ENCODE results near the gene ASPG. TPM values are rescaled to one million over a fixed set of nuclear protein-coding genes. Genes with fewer than 3 reads are reported as not detected.
A peak's percentile ranks its signal among the peaks of the same experiment; 100 is the strongest.

Gene ASPG
- total RNA-seq, 2 experiments from 2014 or later = not detected

DNA sequence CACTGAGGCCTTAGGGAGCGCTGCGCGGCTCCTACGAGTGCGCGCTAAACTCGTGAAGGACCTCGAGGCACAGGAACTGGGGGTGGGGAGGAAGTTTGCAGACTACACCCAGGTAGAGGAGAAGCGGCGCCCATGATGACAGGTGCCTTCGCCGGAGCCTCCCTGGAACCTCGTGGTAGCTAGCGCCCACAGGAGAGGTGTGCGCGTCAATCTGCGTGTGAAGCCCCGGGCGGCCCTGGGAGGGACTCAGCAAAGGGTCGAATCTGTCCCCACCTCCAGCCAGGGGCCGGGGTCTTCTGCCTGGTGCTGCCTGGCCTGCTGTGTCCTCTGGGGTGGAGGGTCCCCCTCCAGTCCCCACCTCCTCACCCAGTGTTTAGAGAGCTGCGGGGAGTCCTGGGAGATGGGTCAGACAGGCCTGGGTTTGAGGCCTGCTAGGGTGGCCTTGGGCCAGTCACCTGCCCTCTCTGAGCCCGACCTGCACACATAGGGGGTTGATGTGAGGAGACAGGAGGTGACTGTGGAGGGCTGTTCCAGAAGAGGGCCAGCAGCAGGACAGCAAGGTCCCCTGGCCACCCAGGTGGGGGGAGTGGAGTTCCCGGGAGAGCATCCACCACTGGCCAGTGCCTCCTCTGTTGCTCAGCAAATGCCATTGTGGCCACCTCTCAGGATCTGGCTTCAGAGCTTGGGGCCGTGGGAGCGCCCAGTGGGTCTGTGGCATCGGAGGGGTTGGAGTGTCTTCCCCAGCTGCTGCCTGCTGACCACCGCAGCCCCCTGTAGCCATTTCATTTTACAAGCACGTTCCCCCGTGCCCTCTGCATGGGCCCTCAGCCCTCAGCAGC lies 32.7 kb downstream of the ASPG start:
- no peak overlapping the region for H3K27ac Mint-ChIP-seq
- intact Hi-C loops (cut with micrococcal nuclease) = no loop called here
- H3K9me3 Mint-ChIP-seq = no peaks in the 10 kb centered on the region
- DNase-seq = no peak
- H3K36me3 Mint-ChIP-seq (ENCODE audit: low read depth) = no peaks in the 10 kb centered on the region
- H3K4me1 Mint-ChIP-seq (ENCODE audit: low read depth) = no peaks in the 10 kb centered on the region
- CTCF ChIA-PET = no interaction called here
- no peak overlapping the region for H3K4me3 Mint-ChIP-seq
- H3K27me3 Mint-ChIP-seq (ENCODE audit: low read depth) = peaks cover 27% of the 10 kb centered on the region

DNA sequence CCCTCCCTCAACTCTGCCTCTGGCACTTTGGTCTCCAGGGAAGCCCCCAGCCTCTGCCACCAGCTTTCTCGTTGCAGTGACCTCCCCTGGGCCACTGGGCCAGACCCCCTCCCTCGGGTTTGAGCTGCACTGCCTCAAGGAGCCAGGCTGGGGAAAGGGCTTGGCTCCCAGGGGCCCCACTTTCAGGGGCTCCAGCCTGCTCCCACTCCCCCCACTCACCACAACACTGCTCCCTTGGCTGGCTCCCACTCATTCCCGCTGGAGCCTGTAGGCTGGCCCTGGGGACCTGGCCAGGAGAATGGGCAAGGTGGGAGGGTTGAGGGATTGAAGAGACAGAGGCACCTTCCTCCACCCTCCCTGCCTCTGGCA lies 33.6 kb downstream of the ASPG start:
- Mint-ChIP-seq H3K36me3 (ENCODE audit: low read depth) (peaks cover 2% of the 10 kb centered on the region), H3K4me3 (no peak overlapping the region), H3K4me1 (ENCODE audit: low read depth) (no peaks in the 10 kb centered on the region), H3K27ac (no peak overlapping the region), H3K9me3 (peaks cover 4% of the 10 kb centered on the region), H3K27me3 (ENCODE audit: low read depth) (peaks cover 30% of the 10 kb centered on the region)
- no peak for DNase-seq
- intact Hi-C loops (cut with micrococcal nuclease) = no loop called here
- CTCF ChIA-PET = no interaction called here

DNA sequence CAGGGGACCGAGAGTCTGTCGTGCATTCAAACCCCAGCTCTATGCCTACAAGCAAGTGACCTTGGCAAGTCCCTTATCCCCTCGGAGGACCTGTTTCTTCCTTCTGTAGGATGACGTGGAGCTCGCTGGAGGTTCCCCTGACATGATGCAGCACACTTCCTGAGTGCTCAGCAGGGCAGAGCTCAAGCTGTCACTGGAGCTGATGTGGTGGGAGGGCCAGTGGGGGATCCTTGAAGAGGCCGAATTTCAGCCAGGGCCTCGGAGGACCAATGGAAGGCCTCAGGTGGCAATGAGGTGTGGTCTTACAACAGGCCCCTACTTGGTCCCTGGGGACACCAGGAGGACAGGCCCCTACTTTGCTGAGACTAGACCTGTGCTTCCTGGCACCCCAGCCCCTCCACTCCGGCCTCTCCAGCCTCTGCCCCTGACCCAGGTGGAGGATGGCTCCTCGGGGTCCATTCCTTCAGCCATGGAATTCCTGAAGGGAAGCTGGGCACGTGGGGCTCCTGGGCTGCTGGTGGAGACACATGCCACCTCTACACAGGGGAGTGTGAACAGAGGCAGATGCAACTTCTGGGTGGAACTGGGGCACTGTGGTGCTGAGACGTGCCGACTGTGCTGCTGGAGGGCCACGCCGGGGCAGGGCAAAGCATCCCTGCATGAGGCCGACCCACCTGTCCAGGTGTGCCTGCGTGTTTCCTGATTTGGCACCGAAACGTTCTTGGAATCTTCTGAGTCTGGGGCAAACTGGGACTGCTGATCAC lies 34.2 kb downstream of the ASPG start:
- no peak overlapping the region for H3K4me3 Mint-ChIP-seq
- no peak for DNase-seq
- H3K4me1 Mint-ChIP-seq (ENCODE audit: low read depth) = no peaks in the 10 kb centered on the region
- CTCF ChIA-PET = no interaction called here
- no peak overlapping the region for H3K27ac Mint-ChIP-seq
- intact Hi-C loops (cut with micrococcal nuclease) = no loop called here
- peaks cover 4% of the 10 kb centered on the region for H3K9me3 Mint-ChIP-seq
- peaks cover 2% of the 10 kb centered on the region for H3K36me3 Mint-ChIP-seq (ENCODE audit: low read depth)
- H3K27me3 Mint-ChIP-seq (ENCODE audit: low read depth) = peaks cover 30% of the 10 kb centered on the region

DNA sequence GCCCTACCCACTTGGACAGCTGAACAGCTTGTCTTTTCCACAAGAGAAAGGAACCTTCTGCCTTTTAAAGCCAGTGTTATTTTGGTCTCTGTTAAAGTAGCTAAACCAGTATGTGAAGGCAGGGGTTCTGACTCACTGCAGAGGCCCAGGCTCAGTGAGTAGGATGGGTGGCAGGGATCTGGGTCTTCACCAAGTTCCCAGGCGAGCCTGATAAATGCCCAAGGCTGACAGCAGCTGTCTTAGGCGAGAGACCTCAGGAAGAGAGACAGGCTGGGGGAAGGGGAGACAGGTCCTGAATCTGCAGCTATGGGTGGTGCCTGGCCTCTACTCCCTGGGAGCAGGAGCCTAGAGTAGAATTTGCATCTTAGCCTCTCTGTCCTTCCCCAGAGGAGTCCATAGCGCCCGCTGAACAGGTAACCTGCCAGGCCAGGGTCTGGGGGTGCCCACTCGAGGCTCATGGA lies 34.8 kb downstream of the ASPG start:
- CTCF ChIA-PET = no interaction called here
- Mint-ChIP-seq H3K36me3 (ENCODE audit: low read depth) (peaks cover 4% of the 10 kb centered on the region), H3K27ac (no peak overlapping the region), H3K4me3 (no peak overlapping the region), H3K9me3 (peaks cover 9% of the 10 kb centered on the region), H3K27me3 (ENCODE audit: low read depth) (peaks cover 34% of the 10 kb centered on the region), H3K4me1 (ENCODE audit: low read depth) (no peaks in the 10 kb centered on the region)
- intact Hi-C loops (cut with micrococcal nuclease) = no loop called here
- DNase-seq = no peak

DNA sequence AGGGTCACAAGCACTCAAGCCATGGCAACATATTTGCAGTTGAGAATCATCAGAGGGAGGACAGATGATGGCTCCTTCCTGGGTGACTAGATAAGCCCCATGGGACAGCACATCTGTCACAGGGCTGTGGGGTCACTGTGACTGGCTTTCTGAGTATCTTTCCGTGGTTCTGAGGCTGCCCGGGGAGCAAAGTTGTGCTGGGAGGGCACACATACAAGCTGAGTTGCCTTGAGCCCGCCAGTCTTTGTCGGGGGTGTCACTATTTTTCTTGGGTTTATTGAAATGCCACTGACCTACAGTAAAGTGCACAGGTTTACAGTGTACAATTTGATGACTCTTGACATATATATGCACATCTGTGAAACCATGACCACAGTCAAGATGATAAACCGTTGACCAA lies 35.6 kb downstream of the ASPG start:
- intact Hi-C loops (cut with micrococcal nuclease) = no loop called here
- CTCF ChIA-PET = no interaction called here
- Mint-ChIP-seq H3K27me3 (ENCODE audit: low read depth) (peaks cover 27% of the 10 kb centered on the region), H3K27ac (no peak overlapping the region), H3K9me3 (peaks cover 10% of the 10 kb centered on the region), H3K4me1 (ENCODE audit: low read depth) (no peaks in the 10 kb centered on the region), H3K36me3 (ENCODE audit: low read depth) (peaks cover 4% of the 10 kb centered on the region), H3K4me3 (no peak overlapping the region)
- DNase-seq = no peak

DNA sequence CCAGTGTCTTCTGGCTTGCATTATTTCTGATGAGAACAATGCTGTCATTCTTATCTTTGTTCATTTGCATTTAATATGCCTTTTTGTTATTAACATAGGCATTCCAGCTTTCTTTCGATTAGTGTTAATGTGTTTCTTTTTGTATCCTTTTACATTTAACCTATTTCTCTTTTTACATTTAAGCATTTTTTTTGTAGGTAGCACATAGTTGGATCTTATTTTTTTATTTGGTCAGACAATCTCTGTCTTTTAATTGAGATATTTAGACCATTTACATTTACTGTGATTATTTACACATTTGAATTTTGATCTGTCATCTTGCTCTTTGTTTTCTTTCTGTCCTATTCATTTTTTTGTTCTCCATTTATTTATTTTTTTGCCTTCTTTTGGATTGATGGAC lies 38.4 kb downstream of the ASPG start:
- Mint-ChIP-seq H3K27me3 (ENCODE audit: low read depth) (peaks cover 20% of the 10 kb centered on the region), H3K36me3 (ENCODE audit: low read depth) (peaks cover 4% of the 10 kb centered on the region), H3K9me3 (peaks cover 13% of the 10 kb centered on the region), H3K27ac (no peak overlapping the region), H3K4me3 (no peak overlapping the region), H3K4me1 (ENCODE audit: low read depth) (no peaks in the 10 kb centered on the region)
- DNase-seq = no peak
- CTCF ChIA-PET = no interaction called here
- intact Hi-C loops (cut with micrococcal nuclease) = no loop called here

DNA sequence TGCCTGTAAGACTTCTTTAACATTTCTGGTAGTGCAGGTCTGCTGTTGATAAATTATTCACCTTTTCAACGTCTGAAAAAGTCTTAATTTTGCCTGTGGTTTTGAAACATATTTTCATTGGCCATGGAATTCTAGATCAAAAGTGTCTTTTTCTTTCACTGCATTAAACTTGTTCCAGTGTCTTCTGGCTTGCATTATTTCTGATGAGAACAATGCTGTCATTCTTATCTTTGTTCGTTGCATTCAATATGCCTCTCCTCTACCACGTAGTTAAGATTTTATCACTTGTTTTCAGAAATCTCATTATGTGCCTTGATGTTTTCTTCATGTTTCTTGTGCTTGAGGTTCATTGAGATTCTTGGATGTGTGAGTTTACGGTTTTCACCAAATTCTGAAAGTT lies 39.5 kb downstream of the ASPG start:
- CTCF ChIA-PET = no interaction called here
- DNase-seq = no peak
- H3K27ac Mint-ChIP-seq = no peak overlapping the region
- H3K27me3 Mint-ChIP-seq (ENCODE audit: low read depth) = peaks cover 15% of the 10 kb centered on the region
- H3K36me3 Mint-ChIP-seq (ENCODE audit: low read depth) = peaks cover 5% of the 10 kb centered on the region
- H3K4me1 Mint-ChIP-seq (ENCODE audit: low read depth) = no peaks in the 10 kb centered on the region
- peaks cover 20% of the 10 kb centered on the region for H3K9me3 Mint-ChIP-seq
- no peak overlapping the region for H3K4me3 Mint-ChIP-seq
- intact Hi-C loops (cut with micrococcal nuclease) = no loop called here

DNA sequence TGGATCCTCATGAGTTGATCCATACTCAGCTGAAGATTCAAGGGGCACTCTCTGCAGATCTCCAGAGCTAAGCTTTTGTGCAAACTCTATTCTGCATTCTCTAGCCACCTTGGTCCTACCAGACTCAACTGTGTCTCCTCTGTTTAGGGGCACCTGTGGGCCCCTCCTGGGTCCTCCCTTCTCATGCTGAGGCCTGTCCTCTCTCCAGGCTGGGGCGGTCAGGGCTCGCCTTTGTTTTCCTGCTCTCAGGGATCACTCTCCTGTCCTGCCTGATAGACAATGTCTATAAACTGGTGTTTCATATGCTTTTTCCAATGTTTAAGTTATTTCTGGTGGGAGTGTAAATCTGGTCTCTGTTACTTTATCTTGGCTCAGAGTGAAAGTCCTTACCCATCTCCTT lies 41.3 kb downstream of the ASPG start:
- DNase-seq = no peak
- intact Hi-C loops (cut with micrococcal nuclease) = no loop called here
- CTCF ChIA-PET = no interaction called here
- no peaks in the 10 kb centered on the region for H3K4me1 Mint-ChIP-seq (ENCODE audit: low read depth)
- peaks cover 5% of the 10 kb centered on the region for H3K36me3 Mint-ChIP-seq (ENCODE audit: low read depth)
- peaks cover 20% of the 10 kb centered on the region for H3K27me3 Mint-ChIP-seq (ENCODE audit: low read depth)
- no peak overlapping the region for H3K4me3 Mint-ChIP-seq
- H3K9me3 Mint-ChIP-seq = peaks cover 23% of the 10 kb centered on the region
- no peak overlapping the region for H3K27ac Mint-ChIP-seq

DNA sequence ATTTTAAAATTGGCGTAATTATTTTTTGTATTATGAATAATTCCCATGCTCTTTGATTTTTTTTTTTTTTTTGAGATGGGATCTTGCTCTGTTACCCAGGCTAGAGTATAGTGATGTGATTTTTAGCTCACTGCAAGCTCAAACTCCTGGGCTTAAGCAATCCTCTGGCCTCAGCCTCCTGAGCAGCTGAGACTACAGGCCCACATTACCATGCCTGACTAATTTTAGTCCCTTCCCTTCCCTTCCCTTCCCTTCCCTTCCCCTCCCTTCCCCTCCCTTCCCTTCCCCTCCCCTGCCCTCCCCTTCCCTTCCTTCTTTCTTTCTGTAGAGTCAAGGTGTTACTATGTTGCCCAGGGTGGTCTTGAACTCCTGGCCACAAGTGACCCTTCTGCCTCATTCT lies 43.5 kb downstream of the ASPG start:
- H3K36me3 Mint-ChIP-seq (ENCODE audit: low read depth) = peaks cover 3% of the 10 kb centered on the region
- intact Hi-C loops (cut with micrococcal nuclease) = no loop called here
- no peak overlapping the region for H3K4me3 Mint-ChIP-seq
- H3K9me3 Mint-ChIP-seq = peaks cover 20% of the 10 kb centered on the region
- peaks cover 28% of the 10 kb centered on the region for H3K27me3 Mint-ChIP-seq (ENCODE audit: low read depth)
- H3K4me1 Mint-ChIP-seq (ENCODE audit: low read depth) = no peaks in the 10 kb centered on the region
- H3K27ac Mint-ChIP-seq = no peak overlapping the region
- CTCF ChIA-PET = interaction anchor here (0.6 to 2.1 kb wide), 8 partner anchors 32 to 435 kb away, joined by 3 to 8 read pairs (median 3); no protein-coding TSS in a partner anchor
- no peak for DNase-seq

DNA sequence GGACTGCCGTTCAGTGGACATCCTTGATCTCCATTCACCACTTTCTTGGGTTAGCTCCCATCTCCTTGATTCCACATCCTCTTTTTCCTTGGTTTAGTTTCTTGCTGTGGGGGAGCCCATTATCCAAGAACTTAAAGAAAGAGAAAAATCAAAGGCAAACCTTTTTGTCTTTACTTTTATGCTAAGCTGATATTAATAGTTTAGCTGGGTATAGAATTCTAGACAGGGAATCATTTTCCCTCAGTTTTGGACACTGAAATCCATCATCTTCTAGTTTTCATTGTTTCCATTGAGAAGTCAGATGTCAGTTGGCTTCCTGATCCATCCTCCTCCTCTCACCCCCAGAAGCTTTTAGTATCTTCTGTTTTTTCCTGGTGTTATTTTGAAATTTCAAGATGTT lies 44.1 kb downstream of the ASPG start:
- H3K9me3 Mint-ChIP-seq = peaks cover 18% of the 10 kb centered on the region
- H3K36me3 Mint-ChIP-seq (ENCODE audit: low read depth) = peaks cover 3% of the 10 kb centered on the region
- intact Hi-C loops (cut with micrococcal nuclease) = no loop called here
- no peaks in the 10 kb centered on the region for H3K4me1 Mint-ChIP-seq (ENCODE audit: low read depth)
- H3K27ac Mint-ChIP-seq = no peak overlapping the region
- CTCF ChIA-PET = interaction anchor here (1.2 to 2.1 kb wide), 3 partner anchors 32 to 52 kb away, joined by 3 to 8 read pairs (median 4); no protein-coding TSS in a partner anchor
- peaks cover 31% of the 10 kb centered on the region for H3K27me3 Mint-ChIP-seq (ENCODE audit: low read depth)
- H3K4me3 Mint-ChIP-seq = no peak overlapping the region
- DNase-seq = no peak

DNA sequence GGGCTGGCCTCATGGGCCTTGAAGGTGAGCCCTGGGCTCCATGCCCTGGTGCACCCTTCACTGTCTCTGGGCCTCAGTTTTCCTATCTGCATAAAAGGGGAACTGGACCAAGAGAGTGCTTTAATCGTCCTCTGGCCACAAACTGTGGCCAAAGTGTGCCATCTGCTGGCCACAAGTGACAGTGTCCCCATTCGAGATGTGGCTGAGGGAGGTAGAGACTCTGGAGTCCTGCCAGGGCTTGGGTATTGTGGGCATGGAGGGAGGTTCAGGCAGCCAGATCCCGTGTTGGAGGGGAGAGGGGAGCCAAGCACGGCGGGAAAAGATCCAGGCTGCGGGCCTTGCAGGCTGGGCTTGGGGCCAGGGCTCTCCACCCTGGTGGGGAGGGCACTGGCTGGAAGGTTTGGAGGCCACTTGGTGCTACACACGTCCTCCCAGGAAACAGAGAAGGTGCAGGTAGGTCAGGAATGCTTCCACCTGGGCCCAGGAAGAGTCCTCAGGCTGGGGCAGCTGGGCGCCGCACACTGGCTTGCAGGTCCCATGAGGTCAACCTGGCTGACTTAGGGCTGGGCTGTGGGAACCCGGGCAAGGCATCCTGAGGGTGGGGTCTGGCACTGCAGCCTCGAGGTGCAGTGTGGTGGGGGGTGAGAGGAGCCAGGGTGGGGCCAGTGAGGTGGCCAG lies 45.6 kb downstream of the ASPG start:
- Mint-ChIP-seq H3K4me1 (ENCODE audit: low read depth) (peaks cover 3% of the 10 kb centered on the region), H3K36me3 (ENCODE audit: low read depth) (peaks cover 1% of the 10 kb centered on the region), H3K9me3 (peaks cover 13% of the 10 kb centered on the region), H3K27ac (no peak overlapping the region), H3K27me3 (ENCODE audit: low read depth) (peaks cover 38% of the 10 kb centered on the region), H3K4me3 (no peak overlapping the region)
- CTCF ChIA-PET = interaction anchor here (1.4 to 1.9 kb wide), 2 partner anchors 34 to 54 kb away, joined by 4 to 8 read pairs; no protein-coding TSS in a partner anchor
- peak; percentile 35 for DNase-seq
- intact Hi-C loops (cut with micrococcal nuclease) = loop anchor here (1.0 to 10.0 kb wide), 3 partner anchors 37 to 334 kb away; no protein-coding TSS in a partner anchor

All from activated naive CD4-positive, alpha-beta T cell treated with anti-CD3 and anti-CD28 coated beads for 36 hours (primary cell).